ENCODE data around the gene MUC5B.

GRCh38 chr11:1209371-1210057 lies 13.4 kb upstream of the MUC5B start:
- no peak for TF ChIP-seq CTCF (IDR thresholded peaks at IDR 0.05)
- TF ChIP-seq ZFX (IDR thresholded peaks at IDR 0.05; ENCODE audit: borderline replicate concordance): no peak
